HG03039 (cell line): ENCODE measurements around the gene USP48.

Experiments used
- ATAC-seq: cut with Tn5 transposase; IDR thresholded peaks from one replicate; pipeline ENCODE4 v1.9.1; 2021; ENCODE audit warnings: mild to moderate bottlenecking, moderate library complexity; ENCODE audit not compliant: unreplicated experiment

The USP48 gene

GRCh38 chr1:21657456-21658190 lies 125.3 kb downstream of the USP48 start:
- no peak for ATAC-seq

GRCh38 chr1:21655748-21656147 lies 127.2 kb downstream of the USP48 start:
- ATAC-seq: no peak

- no peak for ATAC-seq
These were observed 127.7 kb downstream of the USP48 start for GRCh38 chr1:21655259-21655658.

- no peak for ATAC-seq
These were observed 128.7 kb downstream of the USP48 start for GRCh38 chr1:21654209-21654608.

- ATAC-seq: no peak
These were observed 129.2 kb downstream of the USP48 start for GRCh38 chr1:21653744-21654100.

GRCh38 chr1:21652937-21653743 lies 129.8 kb downstream of the USP48 start:
- ATAC-seq: no peak

GRCh38 chr1:21652101-21652936 lies 130.6 kb downstream of the USP48 start:
- ATAC-seq: no peak

GRCh38 chr1:21651214-21652042 lies 131.5 kb downstream of the USP48 start:
- no peak for ATAC-seq

GRCh38 chr1:21650400-21650799 lies 132.5 kb downstream of the USP48 start:
- ATAC-seq: no peak

GRCh38 chr1:21649315-21649714 lies 133.6 kb downstream of the USP48 start:
- ATAC-seq: no peak

- ATAC-seq: no peak
These were observed 134.2 kb downstream of the USP48 start for GRCh38 chr1:21648791-21649190.

GRCh38 chr1:21648352-21648730 lies 134.6 kb downstream of the USP48 start:
- ATAC-seq: no peak

GRCh38 chr1:21647431-21648351 lies 135.3 kb downstream of the USP48 start:
- ATAC-seq: no peak

- ATAC-seq: no peak
These were observed 137.4 kb downstream of the USP48 start for GRCh38 chr1:21645550-21645949.

GRCh38 chr1:21644906-21645305 lies 138.0 kb downstream of the USP48 start:
- ATAC-seq: no peak

GRCh38 chr1:21644348-21644747 lies 138.6 kb downstream of the USP48 start:
- no peak for ATAC-seq

- ATAC-seq: no peak
These were observed 139.3 kb downstream of the USP48 start for GRCh38 chr1:21643624-21644023.

GRCh38 chr1:21641967-21642739 lies 140.8 kb downstream of the USP48 start:
- ATAC-seq: no peak

- ATAC-seq: no peak
These were observed 141.4 kb downstream of the USP48 start for GRCh38 chr1:21641537-21641936.
